ENCODE results near the gene LCE4A. TPM values are rescaled to one million over a fixed set of nuclear protein-coding genes. Genes with fewer than 3 reads are reported as not detected.

LCE4A gene
- total RNA-seq, 4 donors from 2014 or later = not detected

DNA sequence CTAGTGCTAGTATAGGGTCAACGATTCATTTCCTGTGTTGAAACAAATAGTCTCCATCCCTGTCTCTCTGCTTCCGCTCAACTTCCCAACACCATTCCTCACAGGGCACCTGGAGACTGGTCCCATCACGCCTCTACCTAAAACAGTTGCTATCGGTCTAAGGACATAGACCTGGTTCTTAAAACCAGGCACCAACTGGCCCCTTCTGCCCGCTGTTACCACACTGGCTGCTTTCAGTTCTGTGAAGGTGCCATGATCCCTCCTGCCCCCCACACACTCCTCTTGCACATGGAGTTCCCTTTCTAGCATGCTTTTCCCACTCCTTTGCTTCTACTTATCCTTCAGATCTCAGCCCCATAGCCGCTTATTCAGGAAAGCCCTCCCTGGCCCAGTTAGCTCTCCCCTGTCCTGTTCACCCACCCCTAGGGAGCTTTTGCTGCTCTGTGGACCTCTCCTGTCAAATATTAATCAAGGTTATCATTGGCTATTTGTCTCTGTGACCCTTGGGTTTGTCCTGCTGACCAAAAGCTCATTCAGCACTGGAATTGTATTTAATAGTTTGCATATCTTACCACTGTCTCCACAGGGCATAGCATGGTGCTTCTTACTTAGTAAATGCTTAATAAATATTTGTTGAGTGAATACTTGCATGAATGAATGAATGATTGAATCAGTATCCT, 37.9 kb downstream of the LCE4A start:
- H3K36me3 ChIP-seq = no peaks in the 10 kb centered on the region
- H3K4me3 ChIP-seq = no peak overlapping the region
- H3K9me3 ChIP-seq = no peaks in the 10 kb centered on the region
- no peaks in the 10 kb centered on the region for H3K27me3 ChIP-seq
- no peak overlapping the region for H3K27ac ChIP-seq (replicated peaks in 1 of 4)
- intact Hi-C loops (cut with DNase I) = no loop called here
- no peak for DNase-seq (ENCODE audit: extremely low spot score)
- 81% methylated on average over 6 of the region's 6 CpGs for WGBS
- TF ChIP-seq EP300 (IDR thresholded peaks at IDR 0.05) (no peak), POLR2AphosphoS5 (IDR thresholded peaks at IDR 0.05) (no peak), POLR2A (IDR thresholded peaks at IDR 0.05; ENCODE audit: low read depth) (no peak)
- TF ChIP-seq, protein P1, sequence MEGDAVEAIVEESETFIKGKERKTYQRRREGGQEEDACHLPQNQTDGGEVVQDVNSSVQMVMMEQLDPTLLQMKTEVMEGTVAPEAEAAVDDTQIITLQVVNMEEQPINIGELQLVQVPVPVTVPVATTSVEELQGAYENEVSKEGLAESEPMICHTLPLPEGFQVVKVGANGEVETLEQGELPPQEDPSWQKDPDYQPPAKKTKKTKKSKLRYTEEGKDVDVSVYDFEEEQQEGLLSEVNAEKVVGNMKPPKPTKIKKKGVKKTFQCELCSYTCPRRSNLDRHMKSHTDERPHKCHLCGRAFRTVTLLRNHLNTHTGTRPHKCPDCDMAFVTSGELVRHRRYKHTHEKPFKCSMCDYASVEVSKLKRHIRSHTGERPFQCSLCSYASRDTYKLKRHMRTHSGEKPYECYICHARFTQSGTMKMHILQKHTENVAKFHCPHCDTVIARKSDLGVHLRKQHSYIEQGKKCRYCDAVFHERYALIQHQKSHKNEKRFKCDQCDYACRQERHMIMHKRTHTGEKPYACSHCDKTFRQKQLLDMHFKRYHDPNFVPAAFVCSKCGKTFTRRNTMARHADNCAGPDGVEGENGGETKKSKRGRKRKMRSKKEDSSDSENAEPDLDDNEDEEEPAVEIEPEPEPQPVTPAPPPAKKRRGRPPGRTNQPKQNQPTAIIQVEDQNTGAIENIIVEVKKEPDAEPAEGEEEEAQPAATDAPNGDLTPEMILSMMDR (IDR thresholded peaks at IDR 0.05) = no peak
- H3K4me1 ChIP-seq = no peaks in the 10 kb centered on the region

DNA sequence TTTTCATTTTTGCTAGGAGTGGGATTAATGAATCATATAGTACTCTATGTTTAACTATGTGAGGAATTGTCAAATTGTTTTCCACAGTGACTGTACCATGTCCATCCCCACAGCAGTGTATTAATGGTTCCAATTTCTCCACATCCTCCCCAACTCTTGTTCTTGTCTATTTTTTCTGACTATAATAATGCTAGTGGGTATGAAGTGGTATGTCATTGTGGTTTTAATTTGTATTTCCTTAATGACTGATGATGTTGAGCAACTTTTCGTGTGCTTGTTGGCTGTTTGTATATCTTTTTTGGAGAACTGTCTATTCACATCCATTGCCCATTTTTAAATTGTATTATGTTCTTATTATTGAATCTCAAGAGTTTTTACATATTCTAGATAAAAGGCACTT, 39.9 kb downstream of the LCE4A start:
- Histone ChIP-seq H3K9me3 (no peaks in the 10 kb centered on the region), H3K36me3 (no peaks in the 10 kb centered on the region), H3K4me1 (no peaks in the 10 kb centered on the region), H3K27ac (replicated peaks in 1 of 4) (no peak overlapping the region), H3K4me3 (no peak overlapping the region), H3K27me3 (no peaks in the 10 kb centered on the region)
- intact Hi-C loops (cut with DNase I) = no loop called here
- TF ChIP-seq EP300 (IDR thresholded peaks at IDR 0.05) (no peak), POLR2A (IDR thresholded peaks at IDR 0.05; ENCODE audit: low read depth) (no peak), POLR2AphosphoS5 (IDR thresholded peaks at IDR 0.05) (no peak)
- TF ChIP-seq, protein P1 (IDR thresholded peaks at IDR 0.05) = no peak
- DNase-seq (ENCODE audit: extremely low spot score) = no peak
- 44% methylated on average over 1 of the region's 1 CpG for WGBS

DNA sequence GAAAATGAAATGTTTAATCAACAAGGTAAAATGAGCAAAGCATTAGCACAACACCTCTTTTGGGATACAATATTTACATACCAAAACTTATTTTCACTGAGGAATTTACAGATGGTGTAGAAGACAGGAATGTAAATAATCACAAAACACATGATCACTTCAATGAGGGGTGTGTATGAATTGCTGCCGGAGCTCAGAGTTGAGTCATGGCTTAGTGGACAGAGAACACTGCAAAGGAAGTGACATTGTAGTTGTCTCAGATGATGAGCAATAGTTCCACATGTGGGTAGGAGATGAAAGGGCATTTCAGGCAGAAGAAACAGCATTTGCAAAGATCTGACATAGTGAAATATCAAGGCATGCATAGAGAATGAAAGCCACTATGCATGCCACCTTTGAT, 44.3 kb downstream of the LCE4A start:
- H3K9me3 ChIP-seq = no peaks in the 10 kb centered on the region
- TF ChIP-seq POLR2AphosphoS5 (IDR thresholded peaks at IDR 0.05) = no peak
- TF ChIP-seq POLR2A (IDR thresholded peaks at IDR 0.05; ENCODE audit: low read depth) = no peak
- TF ChIP-seq, protein P1 (IDR thresholded peaks at IDR 0.05) = no peak
- no peak for TF ChIP-seq EP300 (IDR thresholded peaks at IDR 0.05)
- DNase-seq (ENCODE audit: extremely low spot score) = no peak
- H3K27me3 ChIP-seq = peaks cover 0 to 3% (median 0%) of the 10 kb centered on the region in 4 donors
- H3K27ac ChIP-seq (replicated peaks in 1 of 4) = no peak overlapping the region
- no peaks in the 10 kb centered on the region for H3K4me1 ChIP-seq
- H3K4me3 ChIP-seq = no peak overlapping the region
- 25% methylated on average over 1 of the region's 1 CpG for WGBS
- intact Hi-C loops (cut with DNase I) = no loop called here
- no peaks in the 10 kb centered on the region for H3K36me3 ChIP-seq

DNA sequence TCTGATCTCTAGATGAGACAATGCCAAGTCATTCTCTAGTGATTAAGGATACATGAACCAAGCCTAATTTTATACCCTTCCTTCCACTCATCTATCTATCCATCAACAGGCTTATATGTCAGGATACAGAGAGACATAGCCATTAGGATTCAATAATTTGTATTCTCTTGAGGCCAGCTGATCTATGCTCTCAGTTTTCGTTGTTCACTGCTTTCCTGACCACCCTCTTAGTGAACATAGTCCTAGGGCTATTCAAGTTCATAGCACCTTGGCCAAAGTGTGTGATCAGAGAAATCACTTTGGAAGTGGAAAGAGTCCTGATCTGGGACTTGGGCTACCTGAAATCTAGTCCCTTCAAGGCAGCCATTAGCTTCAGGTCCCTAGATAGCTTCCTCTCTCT, 45.6 kb downstream of the LCE4A start:
- 50% methylated on average over 1 of the region's 1 CpG for WGBS
- no peak for DNase-seq (ENCODE audit: extremely low spot score)
- Histone ChIP-seq H3K36me3 (no peaks in the 10 kb centered on the region), H3K27ac (replicated peaks in 1 of 4) (no peak overlapping the region), H3K9me3 (no peaks in the 10 kb centered on the region), H3K4me1 (no peaks in the 10 kb centered on the region), H3K4me3 (no peak overlapping the region), H3K27me3 (peaks cover 0 to 3% (median 0%) of the 10 kb centered on the region in 4 donors)
- no peak for TF ChIP-seq POLR2AphosphoS5 (IDR thresholded peaks at IDR 0.05)
- TF ChIP-seq, protein P1 (IDR thresholded peaks at IDR 0.05) = no peak
- no peak for TF ChIP-seq POLR2A (IDR thresholded peaks at IDR 0.05; ENCODE audit: low read depth)
- no peak for TF ChIP-seq EP300 (IDR thresholded peaks at IDR 0.05)
- intact Hi-C loops (cut with DNase I) = no loop called here

DNA sequence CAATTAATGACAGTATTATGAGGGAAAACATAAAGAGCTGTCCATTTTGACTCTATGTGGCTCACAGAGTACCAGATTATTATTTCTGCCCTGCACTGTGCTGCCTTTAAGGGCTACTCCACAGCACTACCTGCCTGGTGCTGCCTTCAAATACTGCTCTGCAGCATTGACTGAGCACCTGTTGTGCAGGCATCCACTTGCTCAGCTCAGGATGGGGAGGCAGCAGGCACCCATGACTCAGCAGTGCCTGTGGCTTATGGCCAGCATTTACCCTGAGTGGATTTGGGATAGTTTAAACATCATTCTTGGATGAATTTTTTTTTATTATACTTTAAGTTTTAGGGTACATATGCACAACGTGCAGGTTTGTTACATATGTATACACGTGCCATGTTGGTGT, 48.9 kb downstream of the LCE4A start:
- Histone ChIP-seq H3K27ac (replicated peaks in 1 of 4) (no peak overlapping the region), H3K36me3 (no peaks in the 10 kb centered on the region), H3K9me3 (no peaks in the 10 kb centered on the region), H3K27me3 (peaks cover 0 to 3% (median 0%) of the 10 kb centered on the region in 4 donors), H3K4me3 (no peak overlapping the region), H3K4me1 (no peaks in the 10 kb centered on the region)
- intact Hi-C loops (cut with DNase I) = no loop called here
- DNase-seq (ENCODE audit: extremely low spot score) = no peak
- TF ChIP-seq POLR2AphosphoS5 (IDR thresholded peaks at IDR 0.05) = no peak
- TF ChIP-seq EP300 (IDR thresholded peaks at IDR 0.05) = no peak
- TF ChIP-seq POLR2A (IDR thresholded peaks at IDR 0.05; ENCODE audit: low read depth) = no peak
- TF ChIP-seq, protein P1 (IDR thresholded peaks at IDR 0.05) = no peak
- 76% methylated on average over 2 of the region's 2 CpGs for WGBS

Measured in esophagus muscularis mucosa (tissue), 4 donors.